Spleen (tissue), 7 donors: Measurements from ENCODE around the gene NBAS.

Experiments
- CTCF ChIP-seq, 11 experiments: fragments of 200-600 bp in 7 of 11; fragments of 450-650 bp in 4 of 11; sonication (generic) in 4 of 11; IDR thresholded peaks in 8 of 11; conservative IDR thresholded peaks in 3 of 11; 1 replicate in 7 of 11; 2 replicates in 4 of 11; pipeline versions ENCODE4 v1.4.0 to v1.8.0; 2016 to 2021; ENCODE audit warnings: antibody characterized with exemption in 11 of 11, inconsistent platforms in 4 of 11, mild to moderate bottlenecking in 1 of 11
- POLR2A ChIP-seq, 3 donors: fragments of 450-650 bp; IDR thresholded peaks; one replicate each; pipeline ENCODE4 v1.5.1; 2017; ENCODE audit warnings: antibody characterized with exemption in 3 of 3, mild to moderate bottlenecking in 1 of 3
- donor health status: DM: no; HTN: no; CAD: no; lungs with moderate emphysema.
- donor health status: DM: no; HTN: no; CAD: no.
- donor health status: DM: no; HTN: no; CAD: no.

DNA sequence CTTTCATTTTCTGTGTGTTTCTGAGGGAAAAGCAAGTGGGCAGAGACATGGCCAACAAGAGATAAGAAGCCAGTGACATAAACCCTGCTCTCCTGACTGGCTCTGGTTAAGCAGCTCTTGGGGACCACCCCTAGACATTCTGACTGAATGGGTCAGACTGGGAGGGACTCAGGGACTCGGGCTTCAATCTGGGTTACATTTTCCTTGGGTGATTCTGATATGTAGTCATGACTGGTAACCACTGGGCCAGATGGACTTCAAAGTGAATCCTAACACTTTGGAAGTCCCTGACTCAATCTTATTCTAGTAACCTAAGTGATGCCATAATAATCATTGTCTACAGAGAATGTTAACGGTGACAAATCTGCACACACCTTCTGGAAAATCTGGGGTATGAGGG is 397.8 kb downstream of the NBAS start:
- TF ChIP-seq POLR2A (IDR thresholded peaks at IDR 0.05) = no peak
- no peak for TF ChIP-seq CTCF (IDR thresholded peaks at IDR 0.05 in 8 of 11, conservative IDR thresholded peaks at IDR 0.05 in 3 of 11)
